IMR-90 (cell line): ENCODE results near the gene SYTL4. TPM values are rescaled to one million over a fixed set of nuclear protein-coding genes. Genes with fewer than 3 reads are reported as not detected.

Experiments
- ATAC-seq: fragments of 200-7000 bp; cut with Tn5 transposase; 2 replicates; pipeline ENCODE4 v1.9.1; 2020; ENCODE audit warnings: low read depth, mild to moderate bottlenecking, moderate library complexity
- BruUV-seq: library from RNA; stranded (reverse); fragments of 400-500 nt; replicated peaks from 2 replicates; lab custom pipeline; 2021; lab: Mats Ljungman, UMichigan
- CTCF ChIA-PET: fragments of 300-600 bp; formaldehyde crosslinking; extraction: SDS; loops from one replicate; lab custom pipeline; 2021; ENCODE audit warnings: antibody characterized with exemption; lab: Yijun Ruan, JAX
- POLR2A ChIA-PET: fragments of 300-600 bp; sonication (Branson Sonifier 250); formaldehyde crosslinking; loops from one replicate; lab custom pipeline; 2022; ENCODE audit warnings: antibody characterized with exemption; ENCODE audit not compliant: unreplicated experiment; lab: Charles Lee
- DNase-seq: peaks from one replicate; pipeline ENCODE4 v3.0.0; 2013
- H2AFZ ChIP-seq: replicated peaks from 2 replicates; pipeline ENCODE3; 2013; ENCODE audit warnings: low read length, mild to moderate bottlenecking; ENCODE audit not compliant: poor library complexity
- H2AK5ac ChIP-seq: 2 replicates; pipeline ENCODE4 v1.6.1; 2013; ENCODE audit warnings: low read depth, low read length, inconsistent platforms
- H2AK9ac ChIP-seq: replicated peaks from 2 replicates; pipeline ENCODE3; 2013; ENCODE audit warnings: mild to moderate bottlenecking, low read depth, low read length, moderate library complexity; ENCODE audit not compliant: poor library complexity
- H2BK120ac ChIP-seq: 2 replicates; pipeline ENCODE4 v1.6.1; 2013; ENCODE audit warnings: low read depth, low read length, inconsistent platforms
- H2BK15ac ChIP-seq: 3 replicates; pipeline ENCODE4 v1.6.1; 2013; ENCODE audit warnings: low read depth, low read length, inconsistent platforms
- H2BK20ac ChIP-seq: 2 replicates; pipeline ENCODE4 v1.6.1; 2013; ENCODE audit warnings: low read depth, mild to moderate bottlenecking, inconsistent platforms, low read length, moderate library complexity
- H2BK5ac ChIP-seq: 2 replicates; pipeline ENCODE4 v1.6.1; 2013; ENCODE audit warnings: mild to moderate bottlenecking, low read depth, low read length, inconsistent platforms; ENCODE audit not compliant: poor library complexity, severe bottlenecking
- H3K14ac ChIP-seq: replicated peaks from 2 replicates; pipeline ENCODE4 v1.6.1; 2013; ENCODE audit warnings: low read depth, low read length, inconsistent platforms
- H3K18ac ChIP-seq: 2 replicates; pipeline ENCODE4 v1.6.1; 2013; ENCODE audit warnings: low read depth, low read length, control low read depth
- H3K23ac ChIP-seq: 2 replicates; pipeline ENCODE4 v1.6.1; 2013; ENCODE audit warnings: low read depth, low read length, inconsistent platforms
- H3K27ac ChIP-seq: 2 replicates; pipeline ENCODE4 v1.5.1; 2013; ENCODE audit warnings: mild to moderate bottlenecking, control low read depth, low read length; ENCODE audit not compliant: insufficient read depth
- H3K27me3 ChIP-seq: 2 replicates; pipeline ENCODE4 v1.6.1; 2013; ENCODE audit warnings: low read length; ENCODE audit not compliant: control insufficient read depth, insufficient read depth
- H3K36me3 ChIP-seq: 2 replicates; pipeline ENCODE4 v1.6.1; 2013; ENCODE audit warnings: low read length, mixed read lengths; ENCODE audit not compliant: control insufficient read depth, insufficient read depth
- H3K4ac ChIP-seq: 2 replicates; pipeline ENCODE4 v1.6.1; 2013; ENCODE audit warnings: low read depth, low read length, inconsistent platforms
- H3K4me1 ChIP-seq: 2 replicates; pipeline ENCODE4 v1.6.1; 2013; ENCODE audit warnings: low read length, mixed read lengths; ENCODE audit not compliant: control insufficient read depth, insufficient read depth
- H3K4me2 ChIP-seq: 2 replicates; pipeline ENCODE4 v1.6.1; 2013; ENCODE audit warnings: low read depth, mild to moderate bottlenecking, control low read depth, low read length, moderate library complexity
- H3K4me3 ChIP-seq: 2 replicates; pipeline ENCODE4 v1.5.1; 2013; ENCODE audit warnings: low read depth, mild to moderate bottlenecking, control low read depth, low read length, moderate library complexity; ENCODE audit not compliant: insufficient read depth
- H3K56ac ChIP-seq: 2 replicates; pipeline ENCODE4 v1.6.1; 2013; ENCODE audit warnings: low read length, inconsistent platforms; ENCODE audit not compliant: insufficient read depth; ENCODE audit errors: extremely low read depth
- H3K79me1 ChIP-seq, 2 experiments: 2 replicates each; pipeline ENCODE4 v1.6.1; 2013; ENCODE audit warnings: low read length in 2 of 2, inconsistent platforms in 1 of 2, low read depth in 1 of 2
- H3K9ac ChIP-seq: 2 replicates; pipeline ENCODE4 v1.6.1; 2013; ENCODE audit warnings: low read depth, low read length, control low read depth
- H3K9me1 ChIP-seq: 2 replicates; pipeline ENCODE4 v1.6.1; 2013; ENCODE audit warnings: low read length, inconsistent platforms; ENCODE audit not compliant: insufficient read depth
- H3K9me3 ChIP-seq: 2 replicates; pipeline ENCODE4 v1.6.1; 2013; ENCODE audit warnings: low read length; ENCODE audit not compliant: control insufficient read depth, insufficient read depth
- H4K20me1 ChIP-seq: 2 replicates; pipeline ENCODE4 v1.6.1; 2013; ENCODE audit warnings: low read length, inconsistent platforms; ENCODE audit not compliant: insufficient read depth
- H4K5ac ChIP-seq: 2 replicates; pipeline ENCODE4 v1.6.1; 2013; ENCODE audit warnings: mild to moderate bottlenecking, low read depth, low read length, control low read depth
- H4K8ac ChIP-seq, 2 experiments: 2 replicates each; pipeline ENCODE4 v1.6.1; 2013; ENCODE audit warnings: low read depth in 2 of 2, low read length in 2 of 2, control low read depth in 1 of 2, inconsistent platforms in 1 of 2
- H4K91ac ChIP-seq: 2 replicates; pipeline ENCODE4 v1.6.1; 2013; ENCODE audit warnings: low read depth, low read length, inconsistent platforms; ENCODE audit not compliant: insufficient read depth
- CEBPB ChIP-seq: IDR thresholded peaks from 2 replicates; pipeline ENCODE4 v1.6.1; 2012; ENCODE audit warnings: low read depth, low read length, improper control_type of control experiment
- CHD1 ChIP-seq: IDR thresholded peaks from 2 replicates; pipeline ENCODE4 v1.6.1; 2012; ENCODE audit warnings: low read depth, low read length, improper control_type of control experiment
- FOS ChIP-seq: fragments of 150-350 bp; IDR thresholded peaks from 2 replicates; pipeline ENCODE4 v1.6.1; 2016; ENCODE audit warnings: low read depth, low read length
- MXI1 ChIP-seq: IDR thresholded peaks from 2 replicates; pipeline ENCODE4 v1.6.1; 2012; ENCODE audit warnings: low read depth, mild to moderate bottlenecking, low read length, moderate library complexity, borderline replicate concordance
- POLR2A ChIP-seq: IDR thresholded peaks from 2 replicates; pipeline ENCODE4 v1.6.1; 2012; ENCODE audit warnings: mild to moderate bottlenecking, low read depth, low read length
- RAD21 ChIP-seq: IDR thresholded peaks from 2 replicates; pipeline ENCODE4 v1.6.1; 2012; ENCODE audit warnings: low read length, improper control_type of control experiment
- RCOR1 ChIP-seq: IDR thresholded peaks from 2 replicates; pipeline ENCODE4 v1.6.1; 2012; ENCODE audit warnings: mild to moderate bottlenecking, low read length, improper control_type of control experiment; ENCODE audit not compliant: insufficient replicate concordance
- WGBS, 2 experiments: methylation state at CpG; one replicate each; pipeline versions ENCODE4 v1.1.5 to v1.1.7; 2013; ENCODE audit warnings: missing lambda C conversion rate in 2 of 2; ENCODE audit not compliant: insufficient read length in 1 of 2; ENCODE audit errors: extremely low coverage in 2 of 2; 5-methylcytosine and 5-hydroxymethylcytosine counted together
- dilution Hi-C: fragments of 300-500 bp; cut with HindIII; formaldehyde crosslinking; loops from one replicate; pipeline ENCODE4 v1.14.3; 2018; ENCODE audit warnings: low sequenced_read_pairs; ENCODE audit not compliant: unreplicated experiment
- in situ Hi-C: fragments of 300-500 bp; cut with MboI; formaldehyde crosslinking; loops from 3 replicates; pipeline ENCODE4 v1.14.3; 2019; ENCODE audit warnings: low sequenced_read_pairs, inconsistent platforms, mixed read lengths
- intact Hi-C: fragments of 100-400 bp; cut with micrococcal nuclease; formaldehyde crosslinking; loops from 2 replicates; pipeline ENCODE4 v1.10.0; 2022
- polyA plus RNA-seq, 3 experiments: library from polyadenylated mRNA; depleted of rRNA; stranded (reverse); fragments of >200 nt; gene quantifications; 2 replicates each; pipeline ENCODE4 v1.2.3, GENCODE V29; 2012; ENCODE audit warnings: low replicate concordance in 1 of 3
- total RNA-seq: library from RNA; depleted of rRNA; stranded (reverse); fragments of >200 nt; gene quantifications from 2 replicates; pipeline ENCODE4 v1.2.3, GENCODE V29; 2012
- TF ChIP-seq, protein P1 (sequence below): fragments of 150-350 bp; IDR thresholded peaks from 2 replicates; pipeline ENCODE4 v1.6.1; 2017; ENCODE audit warnings: mild to moderate bottlenecking, antibody characterized with exemption, low read length, low read depth

SYTL4 gene
- total and polyA plus RNA-seq, 2 of the 4 experiments (the other 2 are of a cell fraction) = 2.3 to 2.4 TPM

DNA sequence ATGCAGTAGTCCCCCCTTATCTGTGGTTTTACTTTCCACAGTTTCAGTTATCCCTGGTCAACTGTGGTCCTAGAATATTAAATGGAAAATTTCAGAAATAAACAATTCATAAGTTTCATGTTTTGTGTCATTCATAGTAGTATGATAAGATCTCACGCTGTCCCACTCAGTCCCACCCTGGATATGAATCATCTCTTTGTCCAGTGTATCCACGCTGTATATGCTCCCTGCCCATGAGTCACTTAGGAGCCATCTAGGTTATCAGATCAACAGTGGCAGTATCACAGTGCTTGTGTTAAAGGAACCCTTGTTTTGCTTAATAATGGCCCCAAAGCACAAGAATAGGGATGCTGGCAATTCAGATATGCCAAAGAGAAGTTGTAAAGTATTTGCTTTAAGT is 16.2 kb upstream of the SYTL4 start:
- POLR2A ChIA-PET = no interaction called here
- no peak overlapping the region for H2AFZ ChIP-seq
- no peak overlapping the region for H3K4me2 ChIP-seq
- TF ChIP-seq, protein P1, sequence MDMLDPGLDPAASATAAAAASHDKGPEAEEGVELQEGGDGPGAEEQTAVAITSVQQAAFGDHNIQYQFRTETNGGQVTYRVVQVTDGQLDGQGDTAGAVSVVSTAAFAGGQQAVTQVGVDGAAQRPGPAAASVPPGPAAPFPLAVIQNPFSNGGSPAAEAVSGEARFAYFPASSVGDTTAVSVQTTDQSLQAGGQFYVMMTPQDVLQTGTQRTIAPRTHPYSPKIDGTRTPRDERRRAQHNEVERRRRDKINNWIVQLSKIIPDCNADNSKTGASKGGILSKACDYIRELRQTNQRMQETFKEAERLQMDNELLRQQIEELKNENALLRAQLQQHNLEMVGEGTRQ = no peak
- TF ChIP-seq CHD1 (no peak), FOS (no peak), RAD21 (no peak), CEBPB (no peak), RCOR1 (no peak), MXI1 (no peak), POLR2A (no peak)
- no peak overlapping the region for H3K27ac ChIP-seq
- H4K5ac ChIP-seq = no peak overlapping the region
- no peak overlapping the region for H3K23ac ChIP-seq
- dilution Hi-C loops (no loop called here), in situ Hi-C loops (no loop called here), intact Hi-C loops (no loop called here)
- no peak overlapping the region for H4K8ac ChIP-seq
- no peak overlapping the region for H3K56ac ChIP-seq
- H3K14ac ChIP-seq = no peak overlapping the region
- CTCF ChIA-PET = no interaction called here
- no peaks in the 10 kb centered on the region for H3K9me1 ChIP-seq
- H3K4me3 ChIP-seq = no peak overlapping the region
- no peak overlapping the region for H2BK15ac ChIP-seq
- H2BK20ac ChIP-seq = no peak overlapping the region
- no peak overlapping the region for H3K18ac ChIP-seq
- DNase-seq = no peak
- WGBS, 2 experiments = no CpG with 5 or more reads among the region's 2 CpGs
- no peak overlapping the region for H4K91ac ChIP-seq
- no TSS peak for BruUV-seq
- no peak for ATAC-seq
- H4K20me1 ChIP-seq = no peaks in the 10 kb centered on the region
- H3K36me3 ChIP-seq = no peaks in the 10 kb centered on the region
- no peak overlapping the region for H2BK120ac ChIP-seq
- H3K9ac ChIP-seq = no peak overlapping the region
- H3K4ac ChIP-seq = no peak overlapping the region
- no peaks in the 10 kb centered on the region for H3K79me1 ChIP-seq
- no peaks in the 10 kb centered on the region for H3K4me1 ChIP-seq
- H2BK5ac ChIP-seq = no peak overlapping the region
- H2AK5ac ChIP-seq = no peak overlapping the region
- peaks cover 21% of the 10 kb centered on the region for H3K27me3 ChIP-seq
- no peak overlapping the region for H2AK9ac ChIP-seq
- no peaks in the 10 kb centered on the region for H3K9me3 ChIP-seq
